GM18505 (cell line): Measurements from ENCODE around the gene CD37.

Experiments used
- ATAC-seq: cut with Tn5 transposase; IDR thresholded peaks from one replicate; pipeline ENCODE4 v1.9.1; 2021; ENCODE audit not compliant: unreplicated experiment
- POLR2A ChIP-seq: IDR thresholded peaks from 4 replicates; pipeline ENCODE4 v1.6.1; 2011; ENCODE audit warnings: borderline replicate concordance; ENCODE audit not compliant: insufficient read depth, insufficient read length; ENCODE audit errors: extremely low read depth

The CD37 gene

GRCh38 chr19:49344505-49345423, 9.6 kb downstream of the CD37 start:
- no peak for ATAC-seq
- TF ChIP-seq POLR2A, result no peak

DNA sequence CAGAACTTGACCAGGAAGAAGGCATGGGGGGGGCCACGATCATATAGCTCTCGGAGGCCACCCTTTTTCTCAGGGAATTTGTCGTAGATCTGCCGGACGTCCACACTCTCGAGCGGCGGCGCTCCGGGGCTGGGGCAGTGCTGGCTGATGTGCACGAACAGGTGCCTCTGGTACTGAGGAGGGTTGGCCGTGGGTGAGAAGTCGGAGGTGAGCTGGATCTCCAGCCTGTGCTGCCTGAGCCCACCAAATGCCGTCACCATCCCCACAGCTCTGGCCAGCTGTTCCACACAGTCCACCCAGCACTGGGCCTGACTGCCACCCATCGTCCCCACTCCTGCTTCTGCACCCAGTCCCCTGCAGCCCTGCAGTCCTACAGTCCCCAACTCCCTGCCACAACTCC, 12.0 kb downstream of the CD37 start:
- no peak for TF ChIP-seq POLR2A
- no peak for ATAC-seq

GRCh38 chr19:49347835-49348234, 12.6 kb downstream of the CD37 start:
- no peak for TF ChIP-seq POLR2A
- ATAC-seq, result no peak

DNA sequence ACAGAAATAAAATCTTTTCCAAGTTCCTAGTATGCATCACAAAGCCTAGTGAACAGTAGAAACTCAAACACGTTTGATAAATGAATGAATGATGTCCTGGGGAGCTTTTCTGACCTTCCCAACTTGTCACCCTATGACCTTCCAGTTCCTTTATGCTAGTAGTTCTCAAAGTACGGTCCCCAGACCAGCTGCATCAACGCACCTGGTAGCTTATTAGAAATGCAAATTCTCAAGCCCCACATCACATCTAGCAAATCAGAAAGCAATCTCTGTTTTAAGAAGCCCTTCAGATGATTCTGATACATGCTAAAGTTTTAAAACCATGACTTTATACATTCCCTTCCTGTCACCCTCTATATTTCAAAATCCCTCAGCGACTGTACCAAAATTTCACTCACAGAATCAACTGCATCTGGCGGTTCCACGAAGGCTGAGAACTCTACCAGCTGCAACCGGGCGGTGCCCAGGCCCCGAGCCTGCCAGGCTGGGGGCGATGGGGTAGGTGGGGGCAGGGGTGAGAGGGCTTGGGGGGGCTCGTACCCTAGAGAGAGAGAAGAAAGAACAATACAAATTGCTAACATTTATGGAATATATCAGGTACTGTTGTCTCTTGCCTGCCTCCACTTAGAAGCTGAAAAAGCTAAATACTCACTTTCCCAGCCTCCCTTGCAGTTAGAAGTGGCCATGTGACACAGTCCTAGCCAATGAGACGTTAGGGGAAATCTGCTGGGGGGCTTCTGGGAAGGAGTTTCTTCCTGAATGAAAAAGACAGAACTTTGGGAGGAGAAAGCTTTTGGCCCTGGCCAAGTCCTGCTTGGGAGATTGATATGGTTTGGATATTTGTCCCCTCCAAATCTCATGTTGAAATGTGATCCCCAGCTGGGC, 13.3 kb downstream of the CD37 start:
- ATAC-seq, result no peak
- TF ChIP-seq POLR2A, result no peak

DNA sequence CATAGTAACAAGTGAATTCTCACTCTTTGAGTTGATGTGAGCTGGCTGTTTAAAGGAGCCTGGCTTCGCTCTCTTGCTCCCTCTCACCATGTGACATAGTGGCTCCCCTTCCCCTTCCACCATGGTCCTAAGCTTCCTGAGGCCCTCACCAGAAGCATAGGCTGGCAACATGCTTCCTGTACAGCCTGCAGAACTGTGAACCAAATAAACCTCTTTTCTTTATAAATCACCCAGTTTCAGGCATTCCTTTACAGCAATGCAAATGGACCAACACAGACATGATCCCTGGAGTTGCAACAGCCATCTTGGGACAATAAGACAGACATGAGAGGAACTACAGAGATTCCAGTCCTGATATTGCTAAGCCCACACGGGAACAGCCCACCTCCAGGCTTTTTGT, 14.4 kb downstream of the CD37 start:
- ATAC-seq, result no peak
- no peak for TF ChIP-seq POLR2A

DNA sequence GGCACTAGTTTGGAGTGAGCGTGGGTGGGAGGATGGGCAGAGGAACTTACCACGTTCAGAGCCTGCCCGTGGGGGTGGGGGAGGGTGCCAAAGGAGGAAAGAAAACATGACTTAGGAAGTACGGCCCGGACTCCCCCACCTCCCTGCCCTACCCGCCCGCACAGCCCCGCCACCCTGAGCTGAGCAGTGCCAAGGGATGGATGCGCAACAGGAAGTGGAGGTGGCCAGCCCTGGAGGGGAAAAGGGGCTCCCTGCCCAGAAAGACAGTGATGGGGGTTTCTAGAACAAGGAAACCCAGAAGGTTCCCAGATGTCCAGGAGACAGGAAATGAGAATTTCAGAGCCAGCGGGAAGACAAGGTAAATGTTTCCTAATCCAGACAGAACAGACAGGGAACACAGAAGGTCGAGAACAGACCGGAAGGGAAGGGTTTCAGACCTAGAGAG, 20.7 kb downstream of the CD37 start:
- no peak for ATAC-seq
- TF ChIP-seq POLR2A, result no peak

- TF ChIP-seq POLR2A, result no peak
Measured at GRCh38 chr19:49356382-49356781, 21.2 kb downstream of the CD37 start.

DNA sequence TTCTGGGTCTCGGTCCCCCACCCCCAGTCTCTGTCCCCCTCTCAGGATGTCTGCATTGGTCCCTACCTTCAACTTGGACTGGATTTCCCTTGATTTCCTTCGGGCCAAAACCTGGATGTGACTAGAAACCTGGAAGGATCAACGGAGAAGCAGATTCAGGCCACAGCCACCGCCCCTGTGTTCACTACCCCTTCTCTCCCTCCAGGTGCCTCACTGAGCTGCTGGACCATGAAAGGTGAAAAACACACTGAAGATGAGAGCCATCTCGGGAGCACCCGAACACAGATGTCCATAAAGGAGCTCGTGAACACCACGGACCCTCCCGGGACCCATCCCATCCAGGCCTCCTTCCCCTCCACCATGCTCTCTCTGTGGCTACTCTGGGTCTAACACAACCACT, 22.0 kb downstream of the CD37 start:
- ATAC-seq, result no peak
- no peak for TF ChIP-seq POLR2A

More at GRCh38 chr19:49356382-49356781, 21.2 kb downstream of the CD37 start:
- ATAC-seq, result no peak

GRCh38 chr19:49359851-49360820, 24.9 kb downstream of the CD37 start:
- ATAC-seq, result no peak
- no peak for TF ChIP-seq POLR2A

DNA sequence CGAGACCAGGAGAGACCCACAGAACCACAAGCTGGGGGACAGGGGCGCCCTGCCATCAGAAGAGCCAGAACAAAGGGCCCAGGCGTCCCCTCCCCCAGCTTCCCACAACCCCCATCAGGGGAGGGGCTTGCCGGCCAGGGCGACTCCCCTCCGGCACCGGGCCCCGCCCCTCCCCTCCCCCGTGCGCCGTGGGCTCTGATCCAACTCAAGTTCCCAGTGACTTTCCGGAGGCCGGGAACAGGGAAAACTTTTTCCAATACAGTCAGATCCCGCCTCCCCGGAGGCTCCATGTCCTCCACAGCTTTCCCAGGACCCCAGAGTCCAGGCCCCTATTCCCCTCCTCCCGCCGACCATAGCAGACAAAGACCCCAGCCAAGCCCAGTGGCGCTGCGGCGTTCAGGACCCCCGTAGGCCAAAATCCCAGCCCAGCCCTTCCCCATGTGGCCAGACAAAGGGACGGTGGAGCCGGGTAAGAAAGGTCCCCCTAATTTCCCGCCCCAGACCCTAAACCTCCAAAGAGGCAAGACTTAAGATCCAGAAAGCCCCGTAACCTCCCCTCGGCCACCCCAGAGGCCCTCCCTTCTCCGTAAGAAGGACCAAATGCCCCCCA, 26.3 kb downstream of the CD37 start:
- no peak for TF ChIP-seq POLR2A
- no peak for ATAC-seq

DNA sequence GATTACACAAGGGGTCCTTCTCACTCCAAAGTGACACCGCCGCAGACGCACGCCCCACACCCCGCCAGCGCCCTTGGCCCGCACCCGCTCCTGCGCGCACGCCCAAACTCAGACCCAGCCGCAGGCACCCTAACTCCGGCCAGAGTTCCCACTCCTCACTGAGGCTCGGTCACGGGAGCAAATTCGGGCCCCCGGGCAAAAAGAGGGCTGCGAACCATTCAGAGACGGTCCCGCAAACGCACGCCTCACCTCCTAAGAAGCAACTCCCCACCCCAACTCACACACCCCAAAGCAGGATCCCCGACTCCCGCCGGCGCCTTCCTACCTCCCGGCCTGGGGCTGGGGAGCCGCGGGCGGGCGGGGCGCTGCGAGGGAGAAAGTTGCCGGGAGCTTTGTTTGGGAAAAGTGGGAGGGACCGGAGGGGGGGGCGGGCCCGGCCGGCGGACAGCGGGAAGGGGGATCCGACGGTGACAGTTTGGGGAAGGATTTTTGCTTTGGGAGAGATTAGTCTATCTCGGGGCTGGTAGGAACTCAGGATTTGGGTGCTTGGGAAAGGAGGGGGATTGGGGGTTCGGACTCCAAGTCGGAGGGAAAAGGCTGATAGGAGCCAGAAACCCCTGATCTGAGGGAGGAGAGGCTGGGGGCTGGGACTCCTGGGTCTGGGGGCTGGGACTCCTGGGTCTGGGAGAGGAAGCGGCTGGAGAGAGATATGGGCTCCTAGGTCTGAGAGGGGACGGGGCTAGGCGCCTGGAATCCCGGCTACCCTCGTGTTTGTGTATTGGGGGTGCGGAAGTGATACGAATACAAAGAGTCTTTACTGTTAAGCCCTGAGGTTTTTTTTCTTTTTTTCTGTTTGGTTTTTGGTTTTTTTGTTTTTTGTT, 27.1 kb downstream of the CD37 start, which contains the start of gene TEAD2:
Gene TEAD2 (minus strand): TSS at position 369 of the 881 bp plus-strand sequence. CDS start 2,341 bp downstream, outside the sequence.
- no peak for TF ChIP-seq POLR2A
- no peak for ATAC-seq
